ENCODE results near the gene TBX5. TPM values are rescaled to one million over a fixed set of nuclear protein-coding genes. Genes with fewer than 3 reads are reported as not detected.
A peak's percentile ranks its signal among the peaks of the same experiment; 100 is the strongest.

The TBX5 gene
- total RNA-seq, 4 donors from 2014 or later, result 8.6 to 38.8 (median 28.0) TPM

DNA sequence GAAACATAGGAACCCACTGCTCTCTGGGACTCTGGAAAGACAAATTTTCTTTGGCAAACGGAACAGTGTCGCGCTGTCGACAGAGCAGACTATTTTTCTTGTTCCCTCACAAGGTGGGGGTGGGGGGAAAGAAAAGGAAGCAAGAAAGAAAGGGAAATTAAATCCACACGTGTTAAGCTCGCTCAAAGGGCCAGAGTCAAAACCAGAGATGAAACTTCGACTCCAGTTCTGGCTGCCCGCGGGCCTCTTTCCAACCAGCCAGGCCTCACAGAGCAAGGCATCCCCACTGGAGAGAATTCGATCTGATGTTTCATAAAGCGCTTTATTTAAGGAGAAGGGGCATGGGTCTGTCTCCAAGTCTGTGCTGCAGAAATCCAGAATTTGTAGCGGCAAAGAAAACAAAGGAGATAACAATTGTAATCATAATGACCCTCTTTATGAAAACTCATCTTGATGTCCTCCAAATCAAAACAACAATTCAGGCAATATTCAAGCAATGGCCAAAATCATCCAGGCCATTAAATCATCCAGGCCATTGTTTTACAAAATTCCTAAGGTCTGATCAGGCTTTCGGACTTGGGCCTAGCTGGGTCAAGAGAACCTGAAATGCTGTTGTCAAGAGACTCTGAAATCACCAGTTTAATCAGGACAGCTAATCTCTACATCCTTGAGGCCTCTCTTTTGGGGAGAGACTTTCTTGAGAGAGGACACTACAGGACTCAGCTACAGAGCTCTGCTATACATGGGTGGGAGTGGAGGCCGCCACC lies 5.3 kb upstream of the TBX5 start:
- no peaks in the 10 kb centered on the region for H3K9me3 ChIP-seq
- peaks cover 0 to 67% (median 0%) of the 10 kb centered on the region in 3 donors for H3K4me1 ChIP-seq
- peaks cover 25% of the 10 kb centered on the region for H3K27me3 ChIP-seq
- H3K4me3 ChIP-seq, result no peak overlapping the region
- TF ChIP-seq CTCF (IDR thresholded peaks at IDR 0.05), result no peak
- no peak for TF ChIP-seq POLR2AphosphoS5 (IDR thresholded peaks at IDR 0.05)
- TF ChIP-seq EP300 (IDR thresholded peaks at IDR 0.05), result no peak
- no peak for TF ChIP-seq POLR2A (IDR thresholded peaks at IDR 0.05)
- ATAC-seq, result no peak
- H3K27ac ChIP-seq, result peak overlapping the region in 3 of 4 donors; percentile 91 to 94 (median 93)
- no peaks in the 10 kb centered on the region for H3K36me3 ChIP-seq
- 50 to 62% methylated on average over 5 to 10 of the region's 14 CpGs for whole genome bisulfite sequencing, 2 donors (ENCODE audit: low coverage in 1 of 2)

DNA sequence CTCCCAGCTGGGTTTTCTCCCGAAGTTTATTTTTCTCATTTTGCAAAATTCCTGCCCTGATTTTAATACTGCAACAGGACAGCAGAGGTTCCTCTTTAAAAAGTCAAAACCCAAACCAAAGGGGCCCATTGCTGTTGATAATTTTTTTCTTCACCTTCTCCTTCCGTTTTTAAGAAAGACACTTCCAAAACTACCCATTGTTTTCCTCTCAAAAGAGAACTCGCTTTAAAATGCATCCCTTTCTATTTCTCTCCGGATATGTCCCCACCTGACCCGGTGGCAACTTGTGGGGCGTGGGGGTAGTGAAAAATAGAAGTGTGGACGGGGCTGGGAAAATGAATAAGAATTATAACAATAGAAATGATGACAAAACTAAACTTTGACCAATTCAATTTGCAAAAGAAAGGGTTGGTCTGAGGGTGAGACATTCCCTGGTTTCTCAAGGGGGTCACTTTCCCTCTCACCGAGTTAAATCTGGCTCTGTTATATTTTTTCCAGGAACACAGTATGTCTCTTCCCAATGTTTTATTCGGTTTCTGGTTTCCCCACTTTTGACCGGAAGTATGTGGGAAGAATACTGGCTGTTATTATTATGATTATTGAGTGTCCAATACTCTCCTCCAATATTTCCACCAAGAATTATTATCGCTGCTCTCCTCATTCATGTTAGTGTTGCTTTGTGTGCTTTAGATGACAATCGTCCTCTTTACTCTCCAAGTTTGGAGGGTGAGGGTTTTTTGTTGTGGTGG lies 4.1 kb upstream of the TBX5 start:
- Histone ChIP-seq H3K36me3 (no peaks in the 10 kb centered on the region), H3K27me3 (peaks cover 26% of the 10 kb centered on the region), H3K27ac (peak overlapping the region; percentile 64 to 94 (median 92)), H3K4me3 (peak overlapping the region; percentile 32 to 67), H3K4me1 (peaks cover 0 to 58% (median 0%) of the 10 kb centered on the region in 3 donors), H3K9me3 (no peaks in the 10 kb centered on the region)
- 5 to 42% methylated on average over 2 to 11 of the region's 12 CpGs for WGBS, 2 donors (ENCODE audit: low coverage in 1 of 2)
- no peak for ATAC-seq
- TF ChIP-seq POLR2A (IDR thresholded peaks at IDR 0.05) (no peak), EP300 (IDR thresholded peaks at IDR 0.05) (no peak), POLR2AphosphoS5 (IDR thresholded peaks at IDR 0.05) (no peak), CTCF (IDR thresholded peaks at IDR 0.05) (no peak)

- Histone ChIP-seq H3K27me3 (peaks cover 24% of the 10 kb centered on the region), H3K36me3 (no peaks in the 10 kb centered on the region), H3K4me1 (peaks cover 0 to 50% (median 0%) of the 10 kb centered on the region in 3 donors), H3K9me3 (no peaks in the 10 kb centered on the region), H3K27ac (peak overlapping the region; percentile 64 to 94 (median 92)), H3K4me3 (peak overlapping the region; percentile 32 to 67)
- TF ChIP-seq CTCF (IDR thresholded peaks at IDR 0.05) (peak in 2 of 4 experiments; percentile 26 to 32), POLR2AphosphoS5 (IDR thresholded peaks at IDR 0.05) (no peak), POLR2A (IDR thresholded peaks at IDR 0.05) (no peak)
- ATAC-seq, result peak; percentile 49
- whole genome bisulfite sequencing, 2 donors (ENCODE audit: low coverage in 1 of 2), result 3 to 50% methylated on average over 7 to 11 of the region's 71 CpGs
These were observed 3.2 kb upstream of the TBX5 start for GRCh38 chr12:114408886-114409851.

DNA sequence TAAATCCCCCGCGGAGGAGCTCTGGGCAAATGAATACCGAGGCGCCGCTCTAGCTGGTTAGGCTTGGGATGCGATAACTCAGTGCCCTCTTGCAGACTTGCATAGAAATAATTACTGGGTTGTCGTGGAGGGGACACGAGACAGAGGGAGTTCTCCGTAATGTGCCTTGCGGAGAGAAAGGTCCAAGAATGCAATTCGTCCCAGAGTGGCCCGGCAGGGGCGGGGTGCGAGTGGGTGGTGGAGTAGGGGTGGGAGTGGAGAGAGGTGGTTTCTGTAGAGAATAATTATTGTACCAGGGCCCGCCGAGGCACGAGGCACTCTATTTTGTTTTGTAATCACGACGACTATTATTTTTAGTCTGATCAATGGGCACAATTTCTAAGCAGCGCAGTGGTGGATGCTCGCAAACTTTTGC lies 2.5 kb upstream of the TBX5 start:
- ATAC-seq, result no peak
- peaks cover 0 to 43% (median 0%) of the 10 kb centered on the region in 3 donors for H3K4me1 ChIP-seq
- peaks cover 25% of the 10 kb centered on the region for H3K27me3 ChIP-seq
- WGBS, 2 donors (ENCODE audit: low coverage in 1 of 2), result 17 to 38% methylated on average over 14 to 18 of the region's 21 CpGs
- peak overlapping the region; percentile 32 to 67 for H3K4me3 ChIP-seq
- TF ChIP-seq EP300 (IDR thresholded peaks at IDR 0.05) (no peak), POLR2A (IDR thresholded peaks at IDR 0.05) (no peak), POLR2AphosphoS5 (IDR thresholded peaks at IDR 0.05) (no peak), CTCF (IDR thresholded peaks at IDR 0.05) (no peak)
- H3K9me3 ChIP-seq, result no peaks in the 10 kb centered on the region
- peak overlapping the region; percentile 64 to 94 (median 92) for H3K27ac ChIP-seq
- no peaks in the 10 kb centered on the region for H3K36me3 ChIP-seq
